CD4-positive, alpha-beta T cell treated with Interleukin-17A for 4 hours (primary cell): ENCODE measurements around the gene PLEKHG3.

Experiments used
- DNase-seq: peaks from one replicate; pipeline ENCODE4 v3.0.0-alpha.2; 2020; ENCODE audit warnings: mixed read lengths

Gene PLEKHG3

GRCh38 chr14:64790478-64790877 lies 86.3 kb downstream of the PLEKHG3 start:
- DNase-seq: no peak

- DNase-seq: no peak
Measured at GRCh38 chr14:64792231-64792630, 88.0 kb downstream of the PLEKHG3 start.

- no peak for DNase-seq
Measured at GRCh38 chr14:64792871-64793560, 88.8 kb downstream of the PLEKHG3 start.

GRCh38 chr14:64795211-64795610 lies 91.0 kb downstream of the PLEKHG3 start:
- DNase-seq: no peak

GRCh38 chr14:64795921-64796320 lies 91.7 kb downstream of the PLEKHG3 start:
- DNase-seq: no peak

GRCh38 chr14:64796369-64796768 lies 92.1 kb downstream of the PLEKHG3 start:
- no peak for DNase-seq

- no peak for DNase-seq
Measured at GRCh38 chr14:64799555-64799954, 95.3 kb downstream of the PLEKHG3 start.
